SK-N-MC (cell line): Measurements from ENCODE around the gene MINDY4.

Experiments
- EZH2 ChIP-seq: fragments of 200-600 bp; sonication (generic); IDR thresholded peaks from one replicate; pipeline ENCODE4 v1.6.1; 2017; ENCODE audit warnings: antibody characterized with exemption
- POLR2AphosphoS5 ChIP-seq: IDR thresholded peaks from 2 replicates; pipeline ENCODE4 v1.6.1; 2012; ENCODE audit warnings: mild to moderate bottlenecking, low read depth, low read length, borderline replicate concordance

GRCh38 chr7:30812676-30813075 lies 41.5 kb downstream of the MINDY4 start:
- TF ChIP-seq EZH2, result no peak
- TF ChIP-seq POLR2AphosphoS5, result no peak
